OCI-LY3 (cell line): ENCODE measurements around the gene NOL4L.

Source experiments
- CTCF ChIP-seq: fragments of 200-600, 300-600 bp; sonication (generic); IDR thresholded peaks from 2 replicates; pipeline ENCODE4 v1.5.1; 2014; ENCODE audit warnings: antibody characterized with exemption, low read length, low read depth
- EZH2phosphoT487 ChIP-seq: fragments of 200-600 bp; shearing (Covaris generic); IDR thresholded peaks from 2 replicates; pipeline ENCODE4 v1.6.1; 2018; ENCODE audit warnings: antibody characterized with exemption, mixed run types, low read depth

- TF ChIP-seq CTCF (no peak), EZH2phosphoT487 (no peak)
Measured at GRCh38 chr20:32404017-32404416, 181.1 kb downstream of the NOL4L start.
